PFSK-1 (cell line): ENCODE results near the gene ZNF827.
A peak's percentile ranks its signal among the peaks of the same experiment; 100 is the strongest.

Experiments used
- FOXP2 ChIP-seq: optimal IDR thresholded peaks from 2 replicates; pipeline ENCODE3; 2011; ENCODE audit warnings: borderline replicate concordance, control low read depth, inconsistent platforms; ENCODE audit not compliant: insufficient read depth; ENCODE audit errors: extremely low read length, extremely low read depth
- POLR2AphosphoS5 ChIP-seq: IDR thresholded peaks from 2 replicates; pipeline ENCODE4 v1.6.1; 2012; ENCODE audit warnings: low read depth, mild to moderate bottlenecking, control low read depth, low read length, moderate library complexity
- SIN3A ChIP-seq: IDR thresholded peaks from 2 replicates; pipeline ENCODE4 v1.6.1; 2012; ENCODE audit warnings: mild to moderate bottlenecking, low read length, moderate library complexity, borderline replicate concordance; ENCODE audit not compliant: insufficient read depth
- TAF1 ChIP-seq: IDR thresholded peaks from 2 replicates; pipeline ENCODE4 v1.6.1; 2012; ENCODE audit warnings: low read length, control low read depth, borderline replicate concordance; ENCODE audit not compliant: insufficient read depth
- TF ChIP-seq, protein P1 (sequence below), 2 experiments: IDR thresholded peaks; 2 replicates each; pipeline versions ENCODE4 v1.6.1 to v1.8.0; 2011 to 2012; ENCODE audit warnings: low read depth in 2 of 2, low read length in 2 of 2, control low read depth in 1 of 2, inconsistent platforms in 1 of 2, mild to moderate bottlenecking in 1 of 2, moderate library complexity in 1 of 2; ENCODE audit not compliant: insufficient read depth in 1 of 2

DNA sequence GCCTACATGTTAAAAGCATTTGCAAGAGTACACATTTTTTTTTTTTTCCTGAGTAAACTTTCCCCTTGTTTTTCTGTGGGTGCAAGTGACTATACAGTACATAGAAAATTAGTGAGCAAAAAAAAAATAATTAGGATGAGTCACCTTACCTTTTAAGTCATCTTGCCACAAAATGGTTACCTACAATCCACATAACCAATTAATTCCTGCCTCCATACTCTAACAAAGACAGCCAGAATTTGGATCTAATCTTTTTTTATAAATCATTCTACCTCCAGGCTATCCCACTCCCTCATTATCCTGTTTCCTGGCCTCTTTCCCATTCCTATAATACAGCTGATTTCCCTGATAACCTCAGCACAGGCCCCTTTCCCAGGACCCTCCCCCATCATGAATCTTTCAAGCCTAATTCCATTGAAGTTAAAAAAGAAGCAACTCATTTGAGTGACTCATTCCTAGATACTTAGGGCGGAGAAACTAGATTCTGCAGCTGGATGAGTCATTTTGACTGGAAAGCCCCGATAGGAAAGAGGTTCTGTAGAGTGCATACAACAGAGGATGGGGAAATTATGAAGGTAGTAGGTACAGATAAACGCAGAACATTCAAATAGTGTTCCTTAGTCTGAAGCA lies 130.5 kb downstream of the ZNF827 start:
- TF ChIP-seq TAF1 (peak; percentile 61; the same call in 1 of the 2 replicates), POLR2AphosphoS5 (peak; percentile 55), SIN3A (0 out of 2 replicates have a peak, but pooled peaks have one; percentile 68), FOXP2 (no peak)
- TF ChIP-seq, protein P1, sequence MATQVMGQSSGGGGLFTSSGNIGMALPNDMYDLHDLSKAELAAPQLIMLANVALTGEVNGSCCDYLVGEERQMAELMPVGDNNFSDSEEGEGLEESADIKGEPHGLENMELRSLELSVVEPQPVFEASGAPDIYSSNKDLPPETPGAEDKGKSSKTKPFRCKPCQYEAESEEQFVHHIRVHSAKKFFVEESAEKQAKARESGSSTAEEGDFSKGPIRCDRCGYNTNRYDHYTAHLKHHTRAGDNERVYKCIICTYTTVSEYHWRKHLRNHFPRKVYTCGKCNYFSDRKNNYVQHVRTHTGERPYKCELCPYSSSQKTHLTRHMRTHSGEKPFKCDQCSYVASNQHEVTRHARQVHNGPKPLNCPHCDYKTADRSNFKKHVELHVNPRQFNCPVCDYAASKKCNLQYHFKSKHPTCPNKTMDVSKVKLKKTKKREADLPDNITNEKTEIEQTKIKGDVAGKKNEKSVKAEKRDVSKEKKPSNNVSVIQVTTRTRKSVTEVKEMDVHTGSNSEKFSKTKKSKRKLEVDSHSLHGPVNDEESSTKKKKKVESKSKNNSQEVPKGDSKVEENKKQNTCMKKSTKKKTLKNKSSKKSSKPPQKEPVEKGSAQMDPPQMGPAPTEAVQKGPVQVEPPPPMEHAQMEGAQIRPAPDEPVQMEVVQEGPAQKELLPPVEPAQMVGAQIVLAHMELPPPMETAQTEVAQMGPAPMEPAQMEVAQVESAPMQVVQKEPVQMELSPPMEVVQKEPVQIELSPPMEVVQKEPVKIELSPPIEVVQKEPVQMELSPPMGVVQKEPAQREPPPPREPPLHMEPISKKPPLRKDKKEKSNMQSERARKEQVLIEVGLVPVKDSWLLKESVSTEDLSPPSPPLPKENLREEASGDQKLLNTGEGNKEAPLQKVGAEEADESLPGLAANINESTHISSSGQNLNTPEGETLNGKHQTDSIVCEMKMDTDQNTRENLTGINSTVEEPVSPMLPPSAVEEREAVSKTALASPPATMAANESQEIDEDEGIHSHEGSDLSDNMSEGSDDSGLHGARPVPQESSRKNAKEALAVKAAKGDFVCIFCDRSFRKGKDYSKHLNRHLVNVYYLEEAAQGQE (IDR thresholded peaks at IDR 0.05; ENCODE audit: insufficient read depth in 1 of 2, low read depth in 2 of 2, low read length in 2 of 2), result peak in 1 of 2 experiments; percentile 69; a peak in 2 of 4 replicates
